WI38 (cell line): ENCODE results near the gene SIX5.
"Not testable (repeated sequence)": the region's sequence is repeated elsewhere in the genome, so short reads cannot be mapped to it uniquely, and the experiment has no call there.

Experiments
- H3K4me3 ChIP-seq: 2 replicates; pipeline ENCODE4 v1.5.1; 2011; ENCODE audit warnings: low read depth, mild to moderate bottlenecking, control low read depth, low read length
- CTCF ChIP-seq: IDR thresholded peaks from 2 replicates; pipeline ENCODE4 v1.5.1; 2012; ENCODE audit warnings: low read depth, mild to moderate bottlenecking, control low read depth, low read length

The SIX5 gene

GRCh38 chr19:45762870-45763631 lies 6.0 kb downstream of the SIX5 start:
- no peak overlapping the region for H3K4me3 ChIP-seq
- TF ChIP-seq CTCF: no peak

- H3K4me3 ChIP-seq: no peak overlapping the region
- TF ChIP-seq CTCF: no peak
Measured at GRCh38 chr19:45761714-45762113, 7.3 kb downstream of the SIX5 start.

GRCh38 chr19:45758921-45759320 lies 10.1 kb downstream of the SIX5 start:
- TF ChIP-seq CTCF: no peak
- no peak overlapping the region for H3K4me3 ChIP-seq

- no peak for TF ChIP-seq CTCF
- H3K4me3 ChIP-seq: no peak overlapping the region
Measured at GRCh38 chr19:45757695-45758094, 11.4 kb downstream of the SIX5 start.

GRCh38 chr19:45754323-45754722 lies 14.7 kb downstream of the SIX5 start:
- no peak for TF ChIP-seq CTCF
- no peak overlapping the region for H3K4me3 ChIP-seq

GRCh38 chr19:45753548-45753947 lies 15.5 kb downstream of the SIX5 start:
- H3K4me3 ChIP-seq: no peak overlapping the region
- no peak for TF ChIP-seq CTCF

- no peak overlapping the region for H3K4me3 ChIP-seq
- no peak for TF ChIP-seq CTCF
Measured at GRCh38 chr19:45752639-45753038, 16.4 kb downstream of the SIX5 start.

- H3K4me3 ChIP-seq: not testable (repeated sequence)
Measured at GRCh38 chr19:45751483-45751882, 17.6 kb downstream of the SIX5 start.
